DND-41 (cell line): ENCODE data around the gene GSC2.

ENCODE experiments used
- ATAC-seq: fragments of 200-7000 bp; cut with Tn5 transposase; 3 replicates; pipeline ENCODE4 v1.9.1; 2021; ENCODE audit warnings: low read depth; ENCODE audit not compliant: insufficient read depth
- DNase-seq: peaks from one replicate; pipeline ENCODE4 v3.0.0-alpha.2; 2020
- H2AFZ ChIP-seq: 2 replicates; pipeline ENCODE4 v1.6.0; 2012; ENCODE audit warnings: low read depth, low read length
- H3K27ac ChIP-seq: 2 replicates; pipeline ENCODE4 v1.5.1; 2012; ENCODE audit warnings: low read length, inconsistent platforms
- H3K27me3 ChIP-seq: fragments of 200-600 bp; sonication (generic); 2 replicates; pipeline ENCODE4 v1.6.0; 2012; ENCODE audit warnings: low read length, mild to moderate bottlenecking, inconsistent platforms; ENCODE audit not compliant: insufficient read depth, poor library complexity
- H3K36me3 ChIP-seq: 2 replicates; pipeline ENCODE4 v1.5.1; 2012; ENCODE audit warnings: low read length, inconsistent platforms; ENCODE audit not compliant: insufficient read depth
- H3K4me1 ChIP-seq: 2 replicates; pipeline ENCODE4 v1.5.1; 2012; ENCODE audit warnings: mild to moderate bottlenecking, low read length; ENCODE audit not compliant: insufficient read depth
- H3K4me2 ChIP-seq: 2 replicates; pipeline ENCODE4 v1.6.0; 2012; ENCODE audit warnings: mild to moderate bottlenecking, moderate library complexity, low read length, inconsistent platforms; ENCODE audit not compliant: insufficient read depth
- H3K4me3 ChIP-seq, 2 experiments: fragments of 200-600 bp in 1 of 2; shearing (Covaris generic) in 1 of 2; 2 replicates each; pipeline ENCODE4 v1.5.1; 2012 to 2016; ENCODE audit warnings: inconsistent platforms in 2 of 2, low read length in 2 of 2, mild to moderate bottlenecking in 2 of 2, low read depth in 1 of 2, moderate library complexity in 1 of 2
- H3K79me2 ChIP-seq: 2 replicates; pipeline ENCODE4 v1.6.0; 2012; ENCODE audit warnings: low read length, inconsistent platforms; ENCODE audit not compliant: insufficient read depth
- H3K9ac ChIP-seq: 2 replicates; pipeline ENCODE4 v1.6.0; 2012; ENCODE audit warnings: low read depth, mild to moderate bottlenecking, inconsistent platforms, low read length, moderate library complexity
- H3K9me3 ChIP-seq: 2 replicates; pipeline ENCODE4 v1.5.1; 2012; ENCODE audit warnings: low read length, moderate library complexity, mild to moderate bottlenecking, inconsistent platforms; ENCODE audit not compliant: insufficient read depth, severe bottlenecking
- H4K20me1 ChIP-seq: 2 replicates; pipeline ENCODE4 v1.6.0; 2012; ENCODE audit warnings: low read length; ENCODE audit not compliant: insufficient read depth
- EZH2 ChIP-seq: IDR thresholded peaks from 3 replicates; pipeline ENCODE4 v1.6.1; 2012; ENCODE audit warnings: borderline replicate concordance, low read depth, mild to moderate bottlenecking, moderate library complexity, low read length, inconsistent platforms; ENCODE audit not compliant: severe bottlenecking
- TF ChIP-seq, protein P1 (sequence below): IDR thresholded peaks from 2 replicates; pipeline ENCODE4 v1.5.1; 2012; ENCODE audit warnings: borderline replicate concordance, low read length, moderate library complexity, mild to moderate bottlenecking; ENCODE audit not compliant: poor library complexity, severe bottlenecking; ENCODE audit errors: extremely low read depth

Gene GSC2

DNA sequence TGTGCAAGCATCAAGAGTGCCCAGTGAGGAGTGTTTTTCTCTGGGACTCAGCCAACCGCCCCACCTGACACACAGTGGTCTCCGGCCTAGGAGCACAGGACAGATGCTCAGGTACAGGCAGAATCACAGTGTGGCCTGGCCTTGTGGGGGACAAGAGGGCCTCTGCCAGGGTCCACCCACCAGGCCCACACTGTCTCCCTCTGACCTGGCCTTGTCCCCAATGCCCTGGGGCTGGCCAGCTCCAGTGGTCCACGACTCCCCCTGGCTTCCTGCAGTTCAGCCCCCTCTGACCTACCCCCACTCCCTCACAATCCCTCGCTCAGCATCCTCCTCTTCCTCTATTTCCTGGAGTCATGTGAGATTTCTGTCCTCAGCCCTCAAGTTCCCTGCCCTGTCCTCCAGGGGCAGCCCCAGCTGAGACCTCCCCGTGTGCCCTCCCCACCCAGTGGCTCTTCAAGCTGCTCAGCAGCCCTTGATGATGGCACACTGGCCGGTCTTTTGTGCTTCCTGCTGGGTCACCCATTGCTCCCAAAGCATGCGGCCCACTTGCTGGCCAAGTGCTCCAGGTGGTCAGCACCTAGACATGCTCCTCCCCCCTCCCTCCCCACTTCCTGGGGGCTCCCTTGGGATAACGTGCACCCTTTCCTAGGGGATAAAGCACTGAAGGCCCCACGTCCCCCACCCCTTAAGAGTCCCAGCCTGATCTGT lies 17.2 kb downstream of the GSC2 start:
- no peaks in the 10 kb centered on the region for H3K27me3 ChIP-seq
- no peak overlapping the region for H3K9ac ChIP-seq
- H3K9me3 ChIP-seq: no peaks in the 10 kb centered on the region
- ATAC-seq: no peak
- H3K4me1 ChIP-seq: no peaks in the 10 kb centered on the region
- peaks cover 30% of the 10 kb centered on the region; the same call in 1 of the 2 replicates for H4K20me1 ChIP-seq
- H3K4me3 ChIP-seq: no peak overlapping the region
- no peak overlapping the region for H2AFZ ChIP-seq
- H3K4me2 ChIP-seq: no peak overlapping the region
- no peak for DNase-seq
- no peak overlapping the region for H3K27ac ChIP-seq
- H3K79me2 ChIP-seq: no peaks in the 10 kb centered on the region
- H3K36me3 ChIP-seq: peaks cover 70% of the 10 kb centered on the region
- TF ChIP-seq EZH2: no peak
- TF ChIP-seq, protein P1, sequence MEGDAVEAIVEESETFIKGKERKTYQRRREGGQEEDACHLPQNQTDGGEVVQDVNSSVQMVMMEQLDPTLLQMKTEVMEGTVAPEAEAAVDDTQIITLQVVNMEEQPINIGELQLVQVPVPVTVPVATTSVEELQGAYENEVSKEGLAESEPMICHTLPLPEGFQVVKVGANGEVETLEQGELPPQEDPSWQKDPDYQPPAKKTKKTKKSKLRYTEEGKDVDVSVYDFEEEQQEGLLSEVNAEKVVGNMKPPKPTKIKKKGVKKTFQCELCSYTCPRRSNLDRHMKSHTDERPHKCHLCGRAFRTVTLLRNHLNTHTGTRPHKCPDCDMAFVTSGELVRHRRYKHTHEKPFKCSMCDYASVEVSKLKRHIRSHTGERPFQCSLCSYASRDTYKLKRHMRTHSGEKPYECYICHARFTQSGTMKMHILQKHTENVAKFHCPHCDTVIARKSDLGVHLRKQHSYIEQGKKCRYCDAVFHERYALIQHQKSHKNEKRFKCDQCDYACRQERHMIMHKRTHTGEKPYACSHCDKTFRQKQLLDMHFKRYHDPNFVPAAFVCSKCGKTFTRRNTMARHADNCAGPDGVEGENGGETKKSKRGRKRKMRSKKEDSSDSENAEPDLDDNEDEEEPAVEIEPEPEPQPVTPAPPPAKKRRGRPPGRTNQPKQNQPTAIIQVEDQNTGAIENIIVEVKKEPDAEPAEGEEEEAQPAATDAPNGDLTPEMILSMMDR: no peak

DNA sequence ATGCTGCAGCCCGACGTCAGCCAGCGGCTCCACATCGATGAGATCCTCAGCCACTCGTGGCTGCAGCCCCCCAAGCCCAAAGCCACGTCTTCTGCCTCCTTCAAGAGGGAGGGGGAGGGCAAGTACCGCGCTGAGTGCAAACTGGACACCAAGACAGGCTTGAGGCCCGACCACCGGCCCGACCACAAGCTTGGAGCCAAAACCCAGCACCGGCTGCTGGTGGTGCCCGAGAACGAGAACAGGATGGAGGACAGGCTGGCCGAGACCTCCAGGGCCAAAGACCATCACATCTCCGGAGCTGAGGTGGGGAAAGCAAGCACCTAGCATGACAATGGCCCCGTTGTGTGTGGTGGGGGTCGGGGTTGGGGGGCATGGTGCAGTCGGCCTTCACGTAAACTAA lies 17.9 kb downstream of the GSC2 start:
- H3K9ac ChIP-seq: no peak overlapping the region
- H3K36me3 ChIP-seq: peaks cover 63% of the 10 kb centered on the region
- H3K9me3 ChIP-seq: no peaks in the 10 kb centered on the region
- H3K79me2 ChIP-seq: no peaks in the 10 kb centered on the region
- H2AFZ ChIP-seq: no peak overlapping the region
- TF ChIP-seq EZH2: no peak
- TF ChIP-seq, protein P1: no peak
- DNase-seq: no peak
- H3K27me3 ChIP-seq: no peaks in the 10 kb centered on the region
- H3K27ac ChIP-seq: no peak overlapping the region
- no peak for ATAC-seq
- no peak overlapping the region for H3K4me2 ChIP-seq
- H4K20me1 ChIP-seq: peaks cover 23% of the 10 kb centered on the region; the same call in 1 of the 2 replicates
- H3K4me1 ChIP-seq: no peaks in the 10 kb centered on the region
- no peak overlapping the region for H3K4me3 ChIP-seq

DNA sequence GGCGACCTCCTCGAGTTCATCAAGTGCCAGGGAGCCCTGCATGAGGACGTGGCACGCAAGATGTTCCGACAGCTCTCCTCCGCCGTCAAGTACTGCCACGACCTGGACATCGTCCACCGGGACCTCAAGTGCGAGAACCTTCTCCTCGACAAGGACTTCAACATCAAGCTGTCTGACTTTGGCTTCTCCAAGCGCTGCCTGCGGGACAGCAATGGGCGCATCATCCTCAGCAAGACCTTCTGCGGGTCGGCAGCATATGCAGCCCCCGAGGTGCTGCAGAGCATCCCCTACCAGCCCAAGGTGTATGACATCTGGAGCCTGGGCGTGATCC lies 18.4 kb downstream of the GSC2 start:
- Histone ChIP-seq H3K36me3 (peaks cover 58% of the 10 kb centered on the region), H3K27ac (no peak overlapping the region), H3K4me3 (no peak overlapping the region), H3K9me3 (no peaks in the 10 kb centered on the region), H2AFZ (no peak overlapping the region), H3K4me1 (no peaks in the 10 kb centered on the region), H3K79me2 (no peaks in the 10 kb centered on the region), H3K4me2 (no peak overlapping the region), H4K20me1 (peaks cover 22% of the 10 kb centered on the region; the same call in 1 of the 2 replicates), H3K9ac (no peak overlapping the region), H3K27me3 (no peaks in the 10 kb centered on the region)
- ATAC-seq: no peak
- no peak for DNase-seq
- TF ChIP-seq, protein P1: no peak
- no peak for TF ChIP-seq EZH2
